ENCODE measurements around the gene ARHGAP1.

DNA sequence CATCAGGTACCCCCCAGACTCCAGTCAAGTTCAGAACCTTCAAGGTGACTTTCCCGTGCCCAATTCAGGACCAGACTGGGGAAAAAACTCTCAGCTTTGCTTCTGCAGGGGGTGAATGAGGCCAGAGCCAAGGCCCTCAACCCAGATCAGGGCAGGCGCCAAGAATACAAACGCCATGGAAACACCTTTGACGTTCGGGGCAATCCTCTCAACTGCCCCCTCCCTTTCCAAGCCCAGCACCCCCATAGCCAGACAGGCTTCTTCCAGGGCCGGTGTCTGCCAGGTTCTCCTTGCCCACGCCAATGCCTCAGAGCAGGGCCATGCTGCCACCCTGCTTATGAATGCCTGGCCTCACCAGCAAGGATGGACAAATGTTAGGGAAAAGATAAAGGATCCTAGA is 5.8 kb downstream of the ARHGAP1 start:
- TF ChIP-seq, protein P1, sequence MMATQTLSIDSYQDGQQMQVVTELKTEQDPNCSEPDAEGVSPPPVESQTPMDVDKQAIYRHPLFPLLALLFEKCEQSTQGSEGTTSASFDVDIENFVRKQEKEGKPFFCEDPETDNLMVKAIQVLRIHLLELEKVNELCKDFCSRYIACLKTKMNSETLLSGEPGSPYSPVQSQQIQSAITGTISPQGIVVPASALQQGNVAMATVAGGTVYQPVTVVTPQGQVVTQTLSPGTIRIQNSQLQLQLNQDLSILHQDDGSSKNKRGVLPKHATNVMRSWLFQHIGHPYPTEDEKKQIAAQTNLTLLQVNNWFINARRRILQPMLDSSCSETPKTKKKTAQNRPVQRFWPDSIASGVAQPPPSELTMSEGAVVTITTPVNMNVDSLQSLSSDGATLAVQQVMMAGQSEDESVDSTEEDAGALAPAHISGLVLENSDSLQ (IDR thresholded peaks at IDR 0.05), result no peak
- no peak for TF ChIP-seq SUZ12 (IDR thresholded peaks at IDR 0.05)
- no peak for TF ChIP-seq SP1 (IDR thresholded peaks at IDR 0.05)
- TF ChIP-seq CTBP1 (IDR thresholded peaks at IDR 0.05; ENCODE audit: borderline replicate concordance), result no peak
- TF ChIP-seq LEF1 (IDR thresholded peaks at IDR 0.05; ENCODE audit: borderline replicate concordance), result no peak
- no peak for TF ChIP-seq FOXK2 (IDR thresholded peaks at IDR 0.05)
- TF ChIP-seq ELF4 (IDR thresholded peaks at IDR 0.05), result no peak
- no peak for TF ChIP-seq TARDBP (IDR thresholded peaks at IDR 0.05)
- no peak for TF ChIP-seq FOXM1 (IDR thresholded peaks at IDR 0.05; ENCODE audit: borderline replicate concordance)
- no peak for TF ChIP-seq BHLHE40 (IDR thresholded peaks at IDR 0.05; ENCODE audit: borderline replicate concordance)
- TF ChIP-seq NFRKB (IDR thresholded peaks at IDR 0.05), result no peak
- TF ChIP-seq ARNT (IDR thresholded peaks at IDR 0.05), result no peak
